Stimulated activated naive CD8-positive, alpha-beta T cell treated with anti-CD3 and anti-CD28 coated beads, Interleukin-15, amount 100 ng/mL, for 72 hours (primary cell): ENCODE results near the gene CLDN3.

ENCODE experiments used
- ATAC-seq: fragments of 150-1000 bp; cut with Tn5 transposase; 2 replicates; pipeline ENCODE4 v1.10.0; 2021; ENCODE audit warnings: mild to moderate bottlenecking, moderate library complexity
- DNase-seq, 2 donors: peaks; one replicate each; pipeline ENCODE4 v3.0.0; 2021 to 2022
- H3K27ac Mint-ChIP-seq, 2 donors: one replicate each; pipeline ENCODE4 v1.8.0; 2022; ENCODE audit warnings: mild to moderate bottlenecking in 2 of 2, mixed read lengths in 2 of 2, moderate library complexity in 2 of 2
- H3K27me3 Mint-ChIP-seq: one replicate; pipeline ENCODE4 v1.8.0; 2022; ENCODE audit warnings: mixed read lengths
- H3K4me1 Mint-ChIP-seq: one replicate; pipeline ENCODE4 v1.8.0; 2022; ENCODE audit warnings: mild to moderate bottlenecking, mixed read lengths
- H3K4me3 Mint-ChIP-seq, 2 donors: one replicate each; pipeline ENCODE4 v1.8.0; 2022; ENCODE audit warnings: mild to moderate bottlenecking in 2 of 2, mixed read lengths in 2 of 2, moderate library complexity in 1 of 2
- H3K9me3 Mint-ChIP-seq, 2 donors: one replicate each; pipeline ENCODE4 v1.8.0; 2022; ENCODE audit warnings: mixed read lengths in 2 of 2

CLDN3 gene

DNA sequence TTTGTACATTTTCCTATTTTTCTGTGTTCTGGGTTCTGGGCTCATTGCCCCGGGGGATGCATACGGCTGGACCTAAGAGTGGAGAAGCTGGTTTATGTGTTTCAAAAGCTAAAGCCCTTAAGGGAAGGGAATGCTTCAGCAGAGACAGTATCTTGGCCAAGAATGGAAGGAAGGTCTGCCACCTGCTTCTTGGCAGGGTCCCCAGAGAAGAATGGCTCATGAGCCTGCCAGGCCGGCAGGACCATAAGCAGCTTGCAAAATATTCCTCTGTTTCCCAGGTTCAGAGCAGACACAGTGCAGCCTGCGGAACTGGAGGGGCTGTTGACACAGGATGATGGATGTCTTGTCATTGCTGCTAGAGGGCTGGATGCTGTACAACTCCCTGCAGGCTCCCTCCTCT lies 23.7 kb downstream of the CLDN3 start:
- ATAC-seq (no peak), DNase-seq (no peak)
- Mint-ChIP-seq H3K4me3 (no peak overlapping the region), H3K27ac (no peak overlapping the region), H3K4me1 (no peaks in the 10 kb centered on the region), H3K27me3 (peaks cover 12% of the 10 kb centered on the region), H3K9me3 (no peaks in the 10 kb centered on the region)

DNA sequence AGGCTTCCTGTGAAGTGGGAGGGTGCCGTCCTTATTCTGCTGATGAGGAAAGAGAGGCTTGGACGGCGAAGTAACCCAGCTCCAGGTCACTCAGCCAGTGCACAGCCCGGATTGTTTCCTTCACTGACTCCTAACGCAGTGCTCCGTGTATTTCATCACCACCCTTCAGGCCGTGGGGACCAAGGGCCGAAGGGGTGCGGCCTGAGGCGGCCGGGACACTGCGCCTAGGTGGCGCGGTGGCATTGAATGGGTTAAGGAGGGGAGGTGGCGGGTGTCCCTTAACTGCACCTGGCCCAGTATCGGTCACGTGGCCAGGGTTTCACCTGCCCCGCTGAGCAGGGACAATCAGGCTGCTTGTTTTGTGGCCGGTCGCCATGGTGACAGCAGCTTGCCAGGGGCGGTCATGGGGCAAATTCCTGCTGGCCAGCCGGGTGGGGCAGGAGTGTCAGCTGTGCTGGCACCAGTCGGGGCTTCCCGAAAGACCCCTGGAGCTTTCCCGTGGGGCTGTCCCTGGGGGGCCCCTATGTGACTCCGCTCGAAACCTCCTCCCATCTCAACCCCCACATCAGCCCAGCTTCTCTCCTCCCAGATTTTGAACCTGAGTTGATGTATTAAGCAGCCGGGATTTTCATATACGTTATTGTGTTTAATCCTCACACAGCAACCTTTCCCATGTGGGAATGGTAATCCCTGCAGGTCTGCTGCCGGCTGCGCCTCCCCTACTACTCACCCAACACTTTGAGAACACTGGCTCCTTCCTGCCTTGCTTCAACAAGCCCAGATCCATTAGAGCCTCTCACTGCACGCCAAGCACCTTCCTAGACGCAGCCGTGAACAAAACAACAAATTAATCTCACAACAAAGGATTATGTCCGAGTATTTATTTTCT lies 27.1 kb downstream of the CLDN3 start:
- ATAC-seq: no peak
- Mint-ChIP-seq H3K4me1 (peaks cover 3% of the 10 kb centered on the region), H3K27ac (peak overlapping the region in 1 of 2 donors; percentile 74), H3K27me3 (no peaks in the 10 kb centered on the region), H3K4me3 (no peak overlapping the region), H3K9me3 (no peaks in the 10 kb centered on the region)
- DNase-seq: no peak

DNA sequence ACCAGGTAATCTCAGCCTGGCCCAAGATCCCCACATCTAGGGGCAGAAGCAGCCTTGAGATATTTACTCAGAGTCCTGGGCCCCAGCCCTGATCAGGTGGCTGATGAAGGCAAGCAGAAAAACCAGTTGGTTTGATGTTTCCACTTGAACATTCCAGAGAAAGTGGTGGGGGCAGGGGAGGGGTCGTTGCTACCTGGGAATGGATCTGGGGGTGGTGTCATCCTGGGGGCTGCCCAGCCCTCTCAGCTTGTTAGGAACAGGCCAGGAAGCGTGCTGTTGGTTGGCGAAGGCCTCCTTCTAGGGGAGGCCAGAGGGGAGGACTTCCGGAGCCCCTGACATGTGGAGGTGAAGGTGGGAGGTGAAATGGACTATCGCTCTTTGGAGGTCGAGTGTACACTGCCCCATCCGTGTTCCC lies 27.7 kb downstream of the CLDN3 start:
- H3K27me3 Mint-ChIP-seq: no peaks in the 10 kb centered on the region
- DNase-seq: no peak

DNA sequence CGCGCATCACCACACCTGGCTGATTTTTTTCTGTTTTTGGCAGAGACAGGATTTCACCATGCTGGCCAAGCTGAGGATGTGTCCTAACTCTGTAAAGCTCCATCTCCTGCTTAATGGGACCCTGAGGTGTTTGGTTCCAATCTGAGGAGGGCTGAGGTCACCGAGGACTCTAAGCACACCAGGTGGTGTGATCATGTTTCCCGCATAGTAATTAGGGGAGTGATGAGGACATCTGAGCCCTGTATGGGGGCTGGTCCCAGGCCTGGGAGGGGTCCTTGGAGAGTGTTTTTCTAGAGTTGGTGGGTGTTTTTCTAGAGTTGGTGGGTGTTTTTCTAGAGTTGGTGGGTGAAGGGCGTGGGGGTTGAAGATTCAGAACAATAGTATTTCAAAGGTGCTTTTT lies 28.5 kb downstream of the CLDN3 start:
- peaks cover 17% of the 10 kb centered on the region for H3K4me1 Mint-ChIP-seq
- DNase-seq (no peak), ATAC-seq (no peak)
- H3K4me3 Mint-ChIP-seq: no peak overlapping the region
- no peaks in the 10 kb centered on the region for H3K9me3 Mint-ChIP-seq
- peak overlapping the region in 1 of 2 donors; percentile 14 for H3K27ac Mint-ChIP-seq
- no peaks in the 10 kb centered on the region for H3K27me3 Mint-ChIP-seq

More for the DNA sequence above, 27.7 kb downstream of the CLDN3 start:
- no peak for ATAC-seq
- Mint-ChIP-seq H3K27ac (no peak overlapping the region), H3K9me3 (no peaks in the 10 kb centered on the region), H3K4me1 (peaks cover 9% of the 10 kb centered on the region), H3K4me3 (no peak overlapping the region)

DNA sequence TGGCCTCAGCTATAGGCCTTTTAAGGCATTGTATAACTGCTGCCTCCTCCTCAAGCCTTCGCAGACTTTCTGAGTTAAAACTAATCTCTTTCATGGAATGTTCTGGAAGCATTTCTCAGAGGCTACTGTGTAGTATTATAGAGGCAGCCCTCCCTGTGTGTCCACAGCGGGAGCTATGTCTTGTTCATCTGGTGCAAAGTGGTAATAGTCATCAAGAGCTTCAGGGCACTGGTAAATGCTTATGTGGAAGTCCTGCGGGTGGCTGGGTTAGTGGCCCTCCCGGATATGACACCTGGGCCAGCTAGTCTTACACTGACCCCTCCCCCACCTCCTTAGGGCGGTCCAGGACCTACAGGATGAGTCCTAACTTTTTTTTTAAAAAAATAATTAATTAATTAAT lies 29.3 kb downstream of the CLDN3 start:
- Mint-ChIP-seq H3K4me3 (peak overlapping the region in 1 of 2 donors; percentile 37), H3K27me3 (no peaks in the 10 kb centered on the region), H3K4me1 (peaks cover 20% of the 10 kb centered on the region), H3K9me3 (no peaks in the 10 kb centered on the region), H3K27ac (no peak overlapping the region)
- DNase-seq (no peak), ATAC-seq (no peak)

DNA sequence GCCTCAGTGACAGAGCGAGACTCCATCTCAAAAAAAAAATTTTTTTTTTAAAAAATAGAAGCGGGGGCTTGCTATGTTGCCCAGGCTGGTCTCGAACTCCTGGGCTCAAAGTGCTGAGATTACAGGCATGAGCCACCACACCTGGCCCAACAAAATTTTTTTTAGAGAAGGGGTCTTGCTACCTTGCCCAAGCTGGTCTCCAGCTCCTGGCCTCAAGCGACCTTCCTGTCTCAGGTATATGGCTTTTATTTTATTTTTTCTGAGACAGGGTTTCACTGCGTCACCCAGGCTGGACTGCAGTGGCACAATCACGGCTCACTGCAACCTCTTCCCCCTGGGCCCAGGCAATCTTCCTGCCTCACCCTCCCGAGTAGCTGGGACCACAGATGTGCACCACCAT lies 29.9 kb downstream of the CLDN3 start:
- Mint-ChIP-seq H3K9me3 (no peaks in the 10 kb centered on the region), H3K4me3 (peak overlapping the region in 1 of 2 donors; percentile 37), H3K27ac (peak overlapping the region in 1 of 2 donors; percentile 85)

DNA sequence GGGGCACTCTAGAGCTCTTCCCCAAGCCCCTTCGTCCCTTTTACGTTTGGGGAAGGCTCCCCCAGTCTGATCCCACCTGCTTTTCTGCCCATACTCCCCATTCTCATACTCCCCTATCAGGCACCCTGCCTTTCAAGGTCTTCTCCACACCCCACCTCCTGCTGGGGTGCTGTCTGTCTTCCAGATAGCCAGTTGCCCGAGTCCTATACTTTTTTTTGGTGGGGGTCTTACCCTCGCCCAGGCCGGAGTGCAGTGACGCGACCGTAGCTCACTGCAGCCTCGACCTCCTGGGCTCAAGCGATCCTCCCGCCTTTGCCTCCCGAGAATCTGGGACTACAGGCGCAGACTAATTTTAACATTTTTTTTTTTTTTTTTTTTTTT lies 30.7 kb downstream of the CLDN3 start:
- Mint-ChIP-seq H3K9me3 (no peaks in the 10 kb centered on the region), H3K4me3 (peak overlapping the region; percentile 94 to 99), H3K27ac (peak overlapping the region; percentile 90 to 97), H3K4me1 (peaks cover 29% of the 10 kb centered on the region), H3K27me3 (no peaks in the 10 kb centered on the region)
- DNase-seq: no peak
- ATAC-seq: peak; percentile 14

More for the DNA sequence above, 29.9 kb downstream of the CLDN3 start:
- ATAC-seq (no peak), DNase-seq (no peak)
- H3K4me1 Mint-ChIP-seq: peaks cover 21% of the 10 kb centered on the region
- no peaks in the 10 kb centered on the region for H3K27me3 Mint-ChIP-seq

DNA sequence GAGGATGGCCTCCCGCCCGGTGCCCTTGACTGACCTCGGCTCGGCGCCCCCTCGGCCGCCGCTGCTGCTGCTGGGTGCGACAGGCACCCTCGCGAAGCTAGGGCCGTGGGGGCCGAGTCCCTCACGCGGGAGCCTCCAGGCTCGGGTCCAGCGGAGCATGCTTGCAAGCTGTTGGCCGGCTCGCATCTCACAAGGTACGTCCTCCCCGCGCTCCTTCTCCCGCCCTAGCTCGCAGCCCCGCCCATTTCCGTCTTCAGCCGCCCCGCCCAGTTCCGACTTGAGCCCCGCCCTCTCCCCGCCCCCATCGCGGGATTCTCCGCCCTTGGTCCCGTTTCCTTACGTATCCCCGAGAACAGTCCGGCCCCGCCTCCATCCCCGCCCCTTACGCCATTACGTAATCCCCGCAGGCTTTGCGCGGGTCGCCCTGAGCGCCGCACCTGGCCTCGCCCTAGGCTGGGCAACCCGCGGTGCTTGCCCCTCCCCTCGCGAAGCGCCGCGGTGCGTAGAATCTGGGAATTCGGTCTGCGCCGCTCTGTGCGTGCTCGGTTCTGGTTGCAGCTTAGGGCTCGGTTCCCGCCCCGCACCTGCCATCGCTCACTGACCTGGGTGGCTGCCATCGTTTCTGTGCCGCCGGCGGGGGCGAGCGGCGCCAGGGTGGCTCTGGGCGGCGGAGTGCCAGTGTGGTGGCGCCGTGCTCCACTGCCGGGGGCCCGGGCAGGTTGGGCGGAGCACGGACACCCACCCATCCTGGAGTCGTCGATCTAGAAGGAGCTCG lies 31.3 kb downstream of the CLDN3 start, which contains the start of gene ABHD11:
TSS of gene ABHD11 (minus strand) at position 191 of the 775 bp plus-strand sequence. CDS start at position 159, 32 bp downstream.
- peak; percentile 90 for ATAC-seq
- Mint-ChIP-seq H3K4me1 (peaks cover 30% of the 10 kb centered on the region), H3K9me3 (no peaks in the 10 kb centered on the region), H3K27ac (peak within 1 kb of the TSS; percentile 97 to 98), H3K4me3 (peak within 1 kb of the TSS; percentile 94 to 99), H3K27me3 (no peaks in the 10 kb centered on the region)
- DNase-seq: peak; percentile 97 to 98

DNA sequence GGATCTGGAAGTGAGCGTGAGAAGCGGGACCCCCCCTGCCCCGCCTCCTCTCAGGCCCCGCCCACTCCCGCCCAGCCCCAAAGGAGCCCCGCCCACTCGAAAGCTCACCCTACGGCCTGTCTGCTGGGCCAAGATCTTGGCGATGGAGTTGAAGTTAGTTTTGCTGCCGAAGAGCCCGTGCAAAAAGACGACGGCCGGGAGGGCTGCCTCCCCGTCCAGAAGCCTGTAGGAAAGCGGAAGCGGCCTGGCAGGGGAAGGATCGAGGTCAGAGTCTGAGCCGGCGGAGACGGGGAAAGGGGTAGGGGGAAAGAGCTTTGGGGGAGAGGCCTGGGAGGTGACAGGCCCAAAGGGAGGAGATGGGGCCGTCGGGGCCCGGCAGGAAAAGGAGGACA lies 31.9 kb downstream of the CLDN3 start:
- Mint-ChIP-seq H3K9me3 (no peaks in the 10 kb centered on the region), H3K4me3 (peak overlapping the region; percentile 94 to 99), H3K27me3 (no peaks in the 10 kb centered on the region), H3K4me1 (peaks cover 30% of the 10 kb centered on the region), H3K27ac (peak overlapping the region; percentile 93 to 98)
- peak in 1 of 2 donors; percentile 57 for DNase-seq
- ATAC-seq: peak; percentile 18

DNA sequence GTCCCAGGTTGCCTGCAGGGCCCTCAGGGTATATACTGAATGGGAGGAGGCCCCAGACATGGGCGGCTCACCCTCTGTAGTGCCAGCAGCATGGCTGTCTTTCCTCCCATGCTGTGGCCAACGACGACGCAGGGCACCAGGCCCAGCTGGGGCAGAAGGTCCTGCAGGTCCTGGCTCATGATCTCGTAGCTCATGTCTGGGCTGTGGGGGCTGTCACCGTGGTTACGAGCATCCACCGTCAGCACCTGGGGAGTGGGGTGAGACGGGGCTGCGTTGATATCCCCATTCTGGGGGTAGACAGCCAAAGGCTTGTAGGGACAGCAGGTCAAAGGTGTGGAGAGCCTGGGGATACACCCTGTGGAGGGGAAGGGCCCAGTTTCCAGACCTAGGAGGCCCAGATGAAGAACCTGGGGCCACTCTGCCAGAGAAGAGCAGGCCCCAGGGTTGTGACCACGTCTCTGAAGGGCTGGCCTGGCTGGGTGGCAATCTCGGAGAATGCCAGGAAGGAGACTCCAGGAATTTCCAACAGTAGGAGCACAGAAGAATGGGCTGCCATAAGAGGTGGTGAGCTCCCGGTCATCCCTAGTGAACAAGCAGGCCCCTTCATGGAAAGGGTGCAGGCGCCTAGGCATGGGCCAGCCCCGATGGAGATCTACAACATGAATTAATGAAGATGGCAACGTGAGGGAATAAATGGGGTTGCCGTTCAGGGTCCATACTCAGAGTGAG lies 32.4 kb downstream of the CLDN3 start:
- no peak for DNase-seq
- Mint-ChIP-seq H3K4me3 (peak overlapping the region; percentile 94 to 99), H3K27ac (peak overlapping the region in 1 of 2 donors; percentile 93), H3K9me3 (no peaks in the 10 kb centered on the region), H3K4me1 (peaks cover 30% of the 10 kb centered on the region), H3K27me3 (no peaks in the 10 kb centered on the region)
- no peak for ATAC-seq

DNA sequence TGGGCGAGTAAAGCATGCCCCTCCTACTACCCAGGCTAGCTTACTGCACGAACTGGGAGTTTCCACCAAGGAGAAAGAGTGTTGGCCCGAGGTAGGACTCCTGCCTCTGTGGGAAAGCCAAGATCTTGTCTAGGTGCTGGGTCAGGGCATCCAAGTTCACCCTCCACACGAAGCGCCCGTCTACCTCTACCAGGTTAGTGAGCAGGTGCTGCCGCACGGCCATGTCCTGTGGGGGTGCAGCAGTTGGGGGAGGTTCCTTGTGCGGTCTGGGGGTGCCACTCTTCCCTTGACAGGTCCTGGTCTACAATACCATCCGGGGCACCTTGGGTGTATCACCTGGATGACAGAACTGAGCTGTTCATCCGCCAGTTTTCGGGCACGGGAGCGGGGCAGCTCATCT lies 33.2 kb downstream of the CLDN3 start:
- DNase-seq (no peak), ATAC-seq (no peak)
- H3K27me3 Mint-ChIP-seq: no peaks in the 10 kb centered on the region
- H3K4me1 Mint-ChIP-seq: peaks cover 30% of the 10 kb centered on the region
- H3K4me3 Mint-ChIP-seq: peak overlapping the region in 1 of 2 donors; percentile 31
- H3K27ac Mint-ChIP-seq: no peak overlapping the region
- H3K9me3 Mint-ChIP-seq: no peaks in the 10 kb centered on the region

DNA sequence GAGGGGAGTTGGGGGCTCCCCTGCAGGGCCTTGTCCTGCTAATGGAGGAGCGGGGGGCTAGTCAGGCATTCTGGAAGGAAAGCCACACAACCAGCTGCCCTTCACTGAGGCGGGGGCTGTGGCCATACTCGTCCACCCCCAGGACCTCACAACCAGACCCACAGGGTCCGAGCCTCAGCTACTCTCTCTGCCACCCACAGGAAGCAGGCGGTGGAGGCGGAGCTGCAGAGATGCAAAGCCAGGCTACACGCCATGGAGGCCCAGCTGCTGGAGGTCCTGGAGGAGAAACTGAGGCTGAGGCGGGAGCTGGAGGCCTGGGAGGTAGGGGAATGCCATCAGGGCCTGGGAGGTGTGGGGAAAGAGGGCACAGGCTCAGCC lies 34.6 kb downstream of the CLDN3 start:
- Mint-ChIP-seq H3K27me3 (no peaks in the 10 kb centered on the region), H3K4me1 (peaks cover 30% of the 10 kb centered on the region), H3K27ac (no peak overlapping the region), H3K4me3 (no peak overlapping the region), H3K9me3 (no peaks in the 10 kb centered on the region)
- no peak for ATAC-seq
- no peak for DNase-seq

DNA sequence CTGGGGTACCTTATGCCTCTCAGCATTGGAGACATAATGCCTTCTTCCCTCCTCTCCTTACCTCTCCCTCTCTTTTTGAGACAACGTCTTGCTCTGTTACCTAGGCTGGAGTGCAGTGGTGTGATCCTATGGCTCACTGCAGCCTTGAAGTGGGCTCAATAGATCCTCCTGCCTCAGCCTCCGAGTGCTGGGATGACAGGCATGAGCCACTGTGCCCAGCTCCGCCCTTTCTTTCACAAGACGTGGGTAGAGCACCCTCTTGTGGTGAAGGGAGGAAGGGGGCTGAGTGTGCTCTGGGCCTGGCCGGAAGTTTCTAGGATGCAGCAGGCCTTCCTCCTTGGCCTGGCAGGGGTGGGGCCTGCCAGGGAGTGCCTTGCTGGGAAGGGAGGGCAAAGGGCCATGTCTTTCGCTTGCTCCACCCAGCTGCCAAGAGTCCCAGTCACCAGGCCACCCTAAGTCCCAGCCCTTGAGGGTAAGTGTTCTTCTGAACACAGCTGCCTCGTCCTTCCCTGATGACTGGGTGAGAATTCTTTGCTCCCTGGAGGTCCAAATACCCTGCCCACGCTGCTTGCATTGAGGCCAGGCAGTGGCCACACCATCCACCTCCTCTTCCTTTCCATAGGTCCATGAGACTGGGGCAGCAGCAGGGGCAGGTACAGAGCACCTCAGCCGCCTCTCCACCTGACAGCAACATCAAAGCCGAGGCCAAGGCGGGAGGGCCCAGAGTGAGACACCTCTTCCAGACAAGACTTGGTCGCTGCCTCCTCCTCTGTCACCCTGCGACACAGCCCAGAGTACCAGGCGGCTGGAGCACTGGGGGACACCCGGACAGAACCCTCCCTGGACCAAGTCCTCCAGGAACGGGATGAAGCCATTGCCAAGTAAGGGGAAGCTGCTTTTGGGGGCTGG lies 35.2 kb downstream of the CLDN3 start:
- Mint-ChIP-seq H3K4me3 (no peak overlapping the region), H3K4me1 (peaks cover 30% of the 10 kb centered on the region)

DNA sequence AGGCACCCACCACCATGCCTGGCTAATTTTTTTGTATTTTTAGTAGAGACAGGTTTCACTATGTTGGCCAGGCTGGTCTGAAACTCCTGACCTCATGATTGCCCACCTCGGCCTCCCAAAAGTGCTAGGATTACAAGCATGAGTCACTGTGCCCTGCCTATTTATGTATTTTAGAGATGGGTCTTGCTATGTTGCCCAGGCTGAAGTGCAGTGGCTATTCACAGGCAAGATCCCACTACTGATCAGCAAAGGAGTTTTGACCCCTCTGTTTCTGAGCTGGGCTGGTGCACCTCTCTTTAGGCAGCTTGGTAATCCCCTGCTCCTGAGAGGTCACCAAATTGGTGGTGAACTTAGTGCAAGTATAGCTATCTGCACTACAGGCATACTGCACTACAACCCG lies 37.7 kb downstream of the CLDN3 start:
- no peak for DNase-seq
- ATAC-seq: no peak
- H3K27ac Mint-ChIP-seq: no peak overlapping the region
- H3K4me3 Mint-ChIP-seq: no peak overlapping the region
- peaks cover 22% of the 10 kb centered on the region for H3K4me1 Mint-ChIP-seq
- H3K27me3 Mint-ChIP-seq: peaks cover 11% of the 10 kb centered on the region
- no peaks in the 10 kb centered on the region for H3K9me3 Mint-ChIP-seq

More for the DNA sequence above, 35.2 kb downstream of the CLDN3 start:
- DNase-seq (peak; percentile 82 to 84), ATAC-seq (peak; percentile 66)
- H3K27ac Mint-ChIP-seq: no peak overlapping the region
- no peaks in the 10 kb centered on the region for H3K9me3 Mint-ChIP-seq
- no peaks in the 10 kb centered on the region for H3K27me3 Mint-ChIP-seq
